DMS153 treated with DMSO at 0.1 percent for 48 hours (cell line): ENCODE results near the gene KRTAP10-5.
"Not testable (repeated sequence)": the region's sequence is repeated elsewhere in the genome, so short reads cannot be mapped to it uniquely, and the experiment has no call there.

Source experiments
- DNase-seq: peaks from one replicate; lab custom pipeline; 2025; ENCODE audit not compliant: unreplicated experiment; lab: John Stamatoyannopoulos, UW

The KRTAP10-5 gene

GRCh38 chr21:44611551-44611950 is 31.1 kb upstream of the KRTAP10-5 start:
- DNase-seq, result no peak

GRCh38 chr21:44610157-44610843 is 29.9 kb upstream of the KRTAP10-5 start:
- DNase-seq, result not testable (repeated sequence)

- no peak for DNase-seq
Observed at GRCh38 chr21:44609193-44609592, 28.8 kb upstream of the KRTAP10-5 start.

- no peak for DNase-seq
Observed at GRCh38 chr21:44606495-44606894, 26.1 kb upstream of the KRTAP10-5 start.

- no peak for DNase-seq
Observed at GRCh38 chr21:44603911-44604310, 23.5 kb upstream of the KRTAP10-5 start.

DNA sequence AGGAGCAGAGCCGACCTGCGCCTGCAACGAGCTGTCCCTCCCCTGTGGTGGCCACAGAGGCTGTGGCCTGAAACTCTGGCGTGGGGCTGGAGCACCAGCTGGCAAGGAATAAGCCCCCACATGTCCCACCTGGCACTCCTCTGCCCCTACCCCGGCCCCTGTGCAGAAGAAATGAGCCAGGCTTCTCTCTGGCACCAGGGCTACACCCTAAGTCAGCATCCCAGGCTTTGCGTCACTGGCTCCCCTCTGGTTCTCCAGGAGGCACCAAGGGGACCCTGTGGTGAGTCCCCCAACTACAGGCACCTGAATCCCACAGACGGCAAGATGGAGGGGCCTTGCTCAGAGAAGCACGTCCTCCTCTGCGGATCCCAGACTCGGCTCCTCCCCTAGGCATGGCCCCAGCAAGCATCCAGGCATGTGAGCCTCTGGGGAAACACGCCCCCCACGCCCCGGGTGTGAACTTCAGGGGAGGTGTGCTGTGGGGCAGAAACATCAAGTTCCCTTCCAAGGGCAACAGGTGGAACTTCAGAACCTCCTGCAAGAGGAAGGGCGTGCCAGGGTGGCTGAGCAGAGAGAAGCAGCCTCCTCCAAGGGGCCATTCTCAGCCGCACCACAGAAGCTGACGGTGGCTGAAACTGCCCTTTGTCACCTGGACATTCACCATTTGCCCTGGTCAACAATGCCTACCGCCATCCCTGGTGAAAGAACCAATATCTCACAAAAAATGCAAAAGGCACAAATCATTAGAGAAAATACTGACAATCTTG is 22.9 kb upstream of the KRTAP10-5 start:
- DNase-seq, result no peak

DNA sequence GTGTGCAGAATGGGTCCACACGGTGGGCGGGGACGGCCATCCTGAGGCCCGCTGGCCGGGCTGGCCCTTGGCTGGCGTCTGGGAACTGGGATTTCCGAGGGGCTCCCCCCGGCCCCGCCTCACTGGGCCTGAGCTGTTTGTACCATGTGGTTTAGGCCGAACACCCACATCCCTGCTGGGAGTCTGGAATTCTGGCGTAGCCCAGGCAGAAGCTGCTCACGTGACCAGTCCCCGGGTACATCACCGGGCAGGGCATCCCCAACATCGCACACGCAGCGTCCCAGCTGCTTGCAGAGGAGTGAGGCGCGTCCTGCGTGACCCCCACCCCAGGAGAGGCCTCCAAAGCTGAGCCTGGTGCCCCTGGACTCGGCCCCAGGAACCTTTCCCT is 22.1 kb upstream of the KRTAP10-5 start:
- no peak for DNase-seq

DNA sequence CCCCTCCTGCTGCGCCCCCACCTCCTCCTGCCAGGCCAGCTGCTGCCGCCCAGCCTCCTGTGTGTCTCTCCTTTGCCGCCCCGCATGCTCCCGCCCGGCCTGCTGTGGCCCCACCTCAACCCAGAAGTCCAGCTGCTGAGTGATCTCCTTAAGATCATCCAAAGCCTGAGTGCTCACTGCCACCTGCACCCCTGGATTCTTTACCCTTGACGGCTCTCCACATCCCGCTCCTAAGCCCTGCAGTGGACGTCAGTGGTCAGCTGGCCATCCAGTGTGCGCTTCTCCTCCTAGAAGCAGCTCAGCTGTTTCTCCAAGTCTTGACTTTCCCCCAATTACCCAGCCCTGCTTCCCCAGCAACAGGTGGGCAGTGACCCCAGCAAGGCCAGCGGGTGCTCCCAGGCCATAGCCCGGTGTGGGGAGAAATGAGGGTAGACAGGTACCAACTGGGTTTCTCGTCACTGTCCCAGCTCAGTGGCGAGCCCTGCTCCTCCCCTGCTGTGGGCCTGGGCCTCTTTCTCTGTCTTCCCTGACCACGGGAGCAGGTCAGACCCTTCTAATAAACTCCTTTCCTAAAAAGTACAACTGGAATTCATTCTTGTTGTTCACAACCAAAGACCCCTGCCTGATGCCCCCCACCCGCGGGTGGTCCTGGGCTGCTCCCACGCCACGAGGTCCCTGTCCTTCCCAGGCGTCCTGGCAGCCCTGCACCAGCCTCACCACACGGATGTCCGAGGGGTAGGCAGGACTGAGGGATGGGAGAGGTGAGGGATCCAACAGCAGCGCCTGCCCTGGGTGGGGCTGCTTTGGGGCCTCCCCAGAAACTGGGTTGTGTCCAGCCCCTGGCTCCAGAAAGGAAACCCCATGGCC is 21.4 kb upstream of the KRTAP10-5 start:
- no peak for DNase-seq

DNA sequence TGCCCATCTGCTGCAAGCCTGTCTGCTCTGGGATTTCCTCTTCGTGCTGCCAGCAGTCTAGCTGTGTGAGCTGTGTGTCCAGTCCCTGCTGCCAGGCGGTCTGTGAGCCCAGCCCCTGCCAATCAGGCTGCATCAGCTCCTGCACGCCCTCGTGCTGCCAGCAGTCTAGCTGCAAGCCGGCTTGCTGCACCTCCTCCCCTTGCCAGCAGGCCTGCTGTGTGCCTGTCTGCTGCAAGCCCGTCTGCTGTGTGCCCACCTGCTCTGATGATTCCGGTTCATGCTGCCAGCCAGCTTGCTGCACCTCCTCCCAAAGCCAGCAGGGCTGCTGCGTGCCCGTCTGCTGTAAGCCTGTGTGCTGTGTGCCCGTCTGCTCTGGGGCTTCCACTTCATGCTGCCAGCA is 20.7 kb upstream of the KRTAP10-5 start:
- DNase-seq, result not testable (repeated sequence)

- DNase-seq, result not testable (repeated sequence)
Observed at GRCh38 chr21:44600118-44600978, 19.9 kb upstream of the KRTAP10-5 start, which contains the start of gene KRTAP10-7. TSS of gene KRTAP10-7 (plus strand) at chr21:44600597. CDS start at chr21:44600622, 25 bp downstream.

GRCh38 chr21:44599264-44600029 is 19.0 kb upstream of the KRTAP10-5 start:
- DNase-seq, result no peak

DNA sequence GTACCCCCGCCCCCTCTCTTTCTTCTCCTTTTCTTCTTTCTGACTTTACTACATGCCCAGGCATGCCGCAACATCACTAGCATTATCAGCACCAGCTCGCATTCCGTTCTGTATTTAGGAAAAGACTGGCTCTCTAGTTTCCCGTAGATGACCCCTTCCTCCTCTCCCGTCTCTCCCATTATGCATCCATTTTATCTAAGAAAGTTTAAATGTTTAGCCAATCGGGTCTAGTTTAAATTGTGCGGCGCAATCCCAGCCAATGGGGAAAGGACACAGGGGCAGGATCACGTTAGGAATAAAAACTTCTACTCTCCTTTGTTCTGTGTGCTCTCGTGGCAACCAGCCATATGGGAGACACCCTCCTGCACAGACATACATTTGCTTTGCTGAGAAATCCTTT is 17.7 kb upstream of the KRTAP10-5 start:
- DNase-seq, result no peak

GRCh38 chr21:44596068-44596725 is 15.8 kb upstream of the KRTAP10-5 start:
- no peak for DNase-seq

GRCh38 chr21:44595524-44595923 is 15.1 kb upstream of the KRTAP10-5 start:
- no peak for DNase-seq

GRCh38 chr21:44594406-44594916 is 14.1 kb upstream of the KRTAP10-5 start:
- no peak for DNase-seq

DNA sequence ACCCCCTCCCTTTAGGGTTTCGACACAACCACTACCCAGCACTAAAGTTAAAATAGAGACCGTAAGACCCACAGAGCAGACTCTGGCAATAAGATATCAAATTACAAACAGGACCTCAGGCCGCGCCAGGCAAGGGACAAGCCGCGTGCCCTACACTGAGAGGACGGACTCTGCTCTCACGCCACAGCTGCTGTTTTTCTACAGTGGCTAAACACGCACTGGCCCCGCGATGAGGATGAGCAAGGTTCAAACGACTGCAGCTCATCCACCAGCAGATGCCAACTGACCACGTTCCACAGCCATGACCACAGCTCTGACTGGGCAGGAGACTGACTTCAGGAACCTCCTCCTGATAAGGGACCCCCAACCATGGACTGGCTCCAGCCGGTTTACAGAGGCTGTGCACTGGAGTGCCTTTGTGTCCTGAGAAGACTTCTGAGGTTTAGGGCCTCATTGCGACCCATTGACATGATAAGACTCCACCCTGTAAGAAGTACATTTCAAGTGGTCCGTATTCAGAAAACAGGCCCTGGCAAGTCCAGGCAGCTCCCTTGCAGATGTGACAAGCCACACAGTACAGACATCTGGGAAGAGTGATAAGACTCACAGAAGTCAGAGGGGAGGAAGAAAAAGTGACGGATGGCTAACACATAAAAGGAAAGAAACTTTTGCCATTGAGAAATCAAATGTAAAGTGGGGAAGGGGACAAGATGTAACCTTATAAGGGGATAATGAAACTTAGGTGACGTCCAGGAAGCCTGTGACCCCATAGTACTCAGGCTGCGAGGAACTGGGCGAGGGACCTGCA is 13.4 kb upstream of the KRTAP10-5 start:
- DNase-seq, result no peak

- no peak for DNase-seq
Observed at GRCh38 chr21:44592446-44593311, 12.3 kb upstream of the KRTAP10-5 start, which contains the start of gene KRTAP10-6. TSS of gene KRTAP10-6 (minus strand) at chr21:44592505. CDS start at chr21:44592484, 21 bp downstream.
